H1 (cell line): ENCODE measurements around the gene SCAF1. TPM values are rescaled to one million over a fixed set of nuclear protein-coding genes. Genes with fewer than 3 reads are reported as not detected.

Experiments used
- CTCF ChIA-PET: fragments of 300-600 bp; sonication (Branson Sonifier 250); formaldehyde crosslinking; loops from one replicate; lab custom pipeline; 2021; ENCODE audit not compliant: partially characterized antibody; lab: Charles Lee
- POLR2A ChIA-PET: fragments of 300-600 bp; sonication (Branson Sonifier 250); formaldehyde crosslinking; loops from one replicate; lab custom pipeline; 2021; ENCODE audit warnings: inconsistent platforms; ENCODE audit not compliant: partially characterized antibody; lab: Charles Lee
- DNase-seq, 2 experiments: peaks; one replicate each; pipeline versions ENCODE4 v3.0.0 to v3.0.0-alpha.2; 2010 to 2022; ENCODE audit warnings: low spot score in 2 of 2, low read depth in 1 of 2, mixed read lengths in 1 of 2
- FAIRE-seq: peaks from 2 replicates; lab custom pipeline; 2011; peaks lifted over from hg19 to GRCh38; lab: Jason Lieb, UNC
- H2AFZ ChIP-seq: 2 replicates; pipeline ENCODE4 v1.8.1; 2012; ENCODE audit warnings: low read length, inconsistent platforms
- H2AK5ac ChIP-seq: 2 replicates; pipeline ENCODE4 v1.6.1; 2013; ENCODE audit warnings: low read depth, low read length
- H2BK120ac ChIP-seq: replicated peaks from 2 replicates; pipeline ENCODE3; 2013; ENCODE audit warnings: low read depth, low read length, inconsistent platforms
- H2BK12ac ChIP-seq: 2 replicates; pipeline ENCODE4 v1.6.1; 2013; ENCODE audit warnings: low read depth, low read length
- H2BK15ac ChIP-seq: 2 replicates; pipeline ENCODE4 v1.6.1; 2013; ENCODE audit warnings: low read length
- H2BK20ac ChIP-seq: 2 replicates; pipeline ENCODE4 v1.6.1; 2013; ENCODE audit warnings: low read length
- H2BK5ac ChIP-seq: 2 replicates; pipeline ENCODE4 v1.6.1; 2013; ENCODE audit warnings: low read depth, low read length
- H3K14ac ChIP-seq: 2 replicates; pipeline ENCODE4 v1.6.1; 2013; ENCODE audit warnings: inconsistent platforms; ENCODE audit not compliant: insufficient read length
- H3K18ac ChIP-seq: 2 replicates; pipeline ENCODE4 v1.6.1; 2013; ENCODE audit warnings: low read length; ENCODE audit errors: extremely low read depth
- H3K23ac ChIP-seq: 2 replicates; pipeline ENCODE4 v1.6.1; 2013; ENCODE audit warnings: inconsistent platforms; ENCODE audit not compliant: insufficient read length
- H3K23me2 ChIP-seq: 2 replicates; pipeline ENCODE4 v1.6.1; 2013; ENCODE audit warnings: low read depth, low read length
- H3K27ac ChIP-seq: 2 replicates; pipeline ENCODE4 v1.6.1; 2011; ENCODE audit warnings: low read depth, low read length, inconsistent platforms
- H3K27me3 ChIP-seq, 4 experiments: replicated peaks in 1 of 4; 1 replicate in 1 of 4; 2 replicates in 3 of 4; pipeline versions ENCODE4 v1.6.1 to v1.8.1; 2011 to 2013; ENCODE audit warnings: low read length in 3 of 4, mild to moderate bottlenecking in 3 of 4, inconsistent platforms in 2 of 4, mixed read lengths in 2 of 4, moderate library complexity in 1 of 4; ENCODE audit not compliant: control insufficient read depth in 3 of 4, insufficient read depth in 3 of 4; ENCODE audit errors: extremely low read depth in 1 of 4
- H3K36me3 ChIP-seq, 4 experiments: 2 replicates each; pipeline versions ENCODE4 v1.6.1 to v1.8.1; 2011 to 2013; ENCODE audit warnings: mild to moderate bottlenecking in 4 of 4, low read length in 3 of 4, moderate library complexity in 2 of 4, control low read depth in 1 of 4, inconsistent platforms in 1 of 4; ENCODE audit not compliant: insufficient read depth in 4 of 4, control insufficient read depth in 2 of 4
- H3K4ac ChIP-seq: replicated peaks from 2 replicates; pipeline ENCODE3; 2013; ENCODE audit warnings: low read length, low read depth, mixed read lengths, inconsistent platforms; ENCODE audit not compliant: insufficient read length
- H3K4me1 ChIP-seq, 4 experiments: replicated peaks in 1 of 4; 1 replicate in 1 of 4; 2 replicates in 3 of 4; pipeline versions ENCODE4 v1.6.1 to v1.8.1; 2011 to 2013; ENCODE audit warnings: low read length in 3 of 4, inconsistent platforms in 2 of 4, mixed read lengths in 1 of 4; ENCODE audit not compliant: insufficient read depth in 4 of 4, control insufficient read depth in 3 of 4
- H3K4me2 ChIP-seq, 2 experiments: 2 replicates each; pipeline versions ENCODE4 v1.6.1 to v1.8.1; 2011 to 2013; ENCODE audit warnings: low read depth in 2 of 2, low read length in 2 of 2, control low read depth in 1 of 2, inconsistent platforms in 1 of 2, mild to moderate bottlenecking in 1 of 2; ENCODE audit not compliant: insufficient read depth in 1 of 2
- H3K4me3 ChIP-seq, 4 experiments: fragments of 200-600, 300-600 bp in 1 of 4; sonication (generic), shearing (Covaris generic), sonication (Bioruptor Twin) in 1 of 4; 2 replicates each; pipeline versions ENCODE4 v1.5.1 to v1.8.1; 2011 to 2016; ENCODE audit warnings: low read length in 4 of 4, low read depth in 3 of 4, control low read depth in 2 of 4, inconsistent platforms in 2 of 4, mild to moderate bottlenecking in 2 of 4, mixed read lengths in 1 of 4, moderate library complexity in 1 of 4; ENCODE audit not compliant: insufficient read depth in 2 of 4; ENCODE audit errors: extremely low read depth in 1 of 4
- H3K56ac ChIP-seq: replicated peaks from 2 replicates; pipeline ENCODE3; 2013; ENCODE audit warnings: low read depth, mild to moderate bottlenecking, mixed read lengths, low read length, inconsistent platforms; ENCODE audit not compliant: insufficient read length
- H3K79me1 ChIP-seq: 2 replicates; pipeline ENCODE4 v1.6.1; 2013; ENCODE audit warnings: low read depth, low read length, control low read depth
- H3K79me2 ChIP-seq, 2 experiments: 2 replicates each; pipeline versions ENCODE4 v1.6.1 to v1.8.1; 2012 to 2013; ENCODE audit warnings: low read length in 2 of 2, mild to moderate bottlenecking in 2 of 2, inconsistent platforms in 1 of 2; ENCODE audit not compliant: insufficient read depth in 2 of 2, control insufficient read depth in 1 of 2
- H3K9ac ChIP-seq, 4 experiments: replicated peaks in 1 of 4; 1 replicate in 1 of 4; 2 replicates in 3 of 4; pipeline versions ENCODE4 v1.6.1 to v1.8.1; 2011 to 2013; ENCODE audit warnings: low read depth in 3 of 4, low read length in 3 of 4, control low read depth in 2 of 4, mild to moderate bottlenecking in 2 of 4, moderate library complexity in 2 of 4, inconsistent platforms in 1 of 4; ENCODE audit errors: extremely low read depth in 1 of 4
- H3K9me3 ChIP-seq, 2 experiments: 2 replicates each; pipeline versions ENCODE4 v1.6.1 to v1.8.1; 2012 to 2013; ENCODE audit warnings: mild to moderate bottlenecking in 2 of 2, moderate library complexity in 2 of 2, control low read depth in 1 of 2, inconsistent platforms in 1 of 2, low read depth in 1 of 2, low read length in 1 of 2, mixed read lengths in 1 of 2; ENCODE audit not compliant: insufficient read depth in 2 of 2
- H4K20me1 ChIP-seq, 2 experiments: replicated peaks in 1 of 2; 2 replicates each; pipeline versions ENCODE3 to v1.8.1; 2011 to 2013; ENCODE audit warnings: inconsistent platforms in 2 of 2, low read length in 2 of 2, mild to moderate bottlenecking in 1 of 2; ENCODE audit not compliant: insufficient read depth in 2 of 2, control insufficient read depth in 1 of 2
- H4K5ac ChIP-seq: 2 replicates; pipeline ENCODE4 v1.6.1; 2013; ENCODE audit warnings: low read length, low read depth, mixed read lengths, inconsistent platforms; ENCODE audit not compliant: insufficient read length
- H4K8ac ChIP-seq: 2 replicates; pipeline ENCODE4 v1.8.0; 2013; ENCODE audit warnings: mild to moderate bottlenecking, moderate library complexity, low read length, inconsistent platforms; ENCODE audit not compliant: insufficient read depth; ENCODE audit errors: extremely low read depth
- H4K91ac ChIP-seq: replicated peaks from 2 replicates; pipeline ENCODE3; 2013; ENCODE audit warnings: low read length, mixed read lengths, inconsistent platforms; ENCODE audit not compliant: insufficient read length
- BACH1 ChIP-seq: IDR thresholded peaks from 2 replicates; pipeline ENCODE4 v1.6.1; 2012; ENCODE audit warnings: low read length, improper control_type of control experiment
- POLR2AphosphoS5 ChIP-seq: IDR thresholded peaks from 2 replicates; pipeline ENCODE4 v1.6.1; 2011; ENCODE audit warnings: low read depth, low read length
- WGBS, 2 experiments: shearing (Covaris generic) in 1 of 2; methylation state at CpG; one replicate each; pipeline versions ENCODE4 v1.1.6 to v1.1.7; 2013 to 2015; ENCODE audit warnings: low lambda C conversion rate in 2 of 2, mixed read lengths in 2 of 2, inconsistent platforms in 1 of 2, low coverage in 1 of 2, missing lambda C conversion rate in 1 of 2; ENCODE audit not compliant: insufficient replicate concordance in 2 of 2, insufficient coverage in 1 of 2, insufficient read length in 1 of 2; ENCODE audit errors: extremely low coverage in 1 of 2, missing lambda C conversion rate in 1 of 2; 5-methylcytosine and 5-hydroxymethylcytosine counted together
- polyA plus RNA-seq, 7 experiments: library from polyadenylated mRNA; depleted of rRNA in 3 of 7; stranded (reverse) in 5 of 7; unstranded in 2 of 7; fragments of >200 nt in 5 of 7; fragments of 200-250 nt in 2 of 7; gene quantifications; 1 replicate in 5 of 7; 2 replicates in 1 of 7; 4 replicates in 1 of 7; pipeline versions ENCODE4 v1.2.1 to v1.2.3, GENCODE V29; 2011 to 2013; ENCODE audit warnings: missing spikeins in 2 of 7, mixed read lengths in 2 of 7
- total RNA-seq: library from RNA; stranded (reverse); fragmentation: NEBNext Ultra II Directional; extraction: Animal tissue kit (Norgen Biotek cat#: 25700); gene quantifications from 2 replicates; pipeline ENCODE4 v1.2.1, GENCODE V29; 2021

SCAF1 gene
- total and polyA plus RNA-seq, 2 of the 8 experiments (the other 6 are each of a cell fraction or from before 2014, with no cell fraction given), result 9.7 to 81.7 TPM

- peak; percentile 26; the same call in 1 of the 2 replicates for TF ChIP-seq POLR2AphosphoS5
- no peak for TF ChIP-seq BACH1
- Histone ChIP-seq H2BK5ac (no peak overlapping the region), H4K5ac (no peak overlapping the region), H2BK15ac (no peak overlapping the region), H3K4ac (no peak overlapping the region), H4K91ac (no peak overlapping the region), H2AK5ac (no peak overlapping the region), H3K4me1 (peaks cover 2 to 17% (median 12%) of the 10 kb centered on the region in 4 experiments), H3K18ac (no peak overlapping the region), H3K79me2 (peaks cover 17 to 56% of the 10 kb centered on the region in 2 experiments), H3K4me3 (no peak overlapping the region), H4K20me1 (peaks cover 37 to 53% of the 10 kb centered on the region in 2 experiments), H4K8ac (peak overlapping the region; percentile 69; the same call in 1 of the 2 replicates), H3K27ac (no peak overlapping the region), H3K14ac (no peak overlapping the region), H2BK12ac (no peak overlapping the region), H3K79me1 (peaks cover 16% of the 10 kb centered on the region), H3K4me2 (no peak overlapping the region), H2BK20ac (no peak overlapping the region), H3K9me3 (no peaks in the 10 kb centered on the region), H3K27me3 (no peaks in the 10 kb centered on the region), H2AFZ (no peak overlapping the region), H2BK120ac (no peak overlapping the region), H3K9ac (no peak overlapping the region), H3K23ac (no peak overlapping the region), H3K23me2 (peaks cover 4% of the 10 kb centered on the region), H3K36me3 (peaks cover 26 to 50% (median 42%) of the 10 kb centered on the region in 4 experiments), H3K56ac (peak overlapping the region; percentile 32)
- 94% methylated on average over 19 of the region's 19 CpGs; no CpG with 5 or more reads in 1 of the 2 experiments for WGBS, 2 experiments
- DNase-seq, result no peak
- ChIA-PET CTCF (interaction anchor here (1.1 to 3.2 kb wide), 7 partner anchors 10 to 175 kb away, joined by 3 to 23 read pairs (median 3); partner anchors contain the start of genes BCL2L12 and IRF3), POLR2A (interaction anchor here (0.6 to 8.3 kb wide), 7 partner anchors 8 to 111 kb away, joined by 3 to 168 read pairs (median 4); partner anchors contain the start of genes ADM5, CPT1C and RRAS)
- FAIRE-seq, result no peak
These were observed 39.8 kb downstream of the SCAF1 start for GRCh38 chr19:49681830-49682229.
